ENCODE data around the gene SLC66A2.

Gene SLC66A2

DNA sequence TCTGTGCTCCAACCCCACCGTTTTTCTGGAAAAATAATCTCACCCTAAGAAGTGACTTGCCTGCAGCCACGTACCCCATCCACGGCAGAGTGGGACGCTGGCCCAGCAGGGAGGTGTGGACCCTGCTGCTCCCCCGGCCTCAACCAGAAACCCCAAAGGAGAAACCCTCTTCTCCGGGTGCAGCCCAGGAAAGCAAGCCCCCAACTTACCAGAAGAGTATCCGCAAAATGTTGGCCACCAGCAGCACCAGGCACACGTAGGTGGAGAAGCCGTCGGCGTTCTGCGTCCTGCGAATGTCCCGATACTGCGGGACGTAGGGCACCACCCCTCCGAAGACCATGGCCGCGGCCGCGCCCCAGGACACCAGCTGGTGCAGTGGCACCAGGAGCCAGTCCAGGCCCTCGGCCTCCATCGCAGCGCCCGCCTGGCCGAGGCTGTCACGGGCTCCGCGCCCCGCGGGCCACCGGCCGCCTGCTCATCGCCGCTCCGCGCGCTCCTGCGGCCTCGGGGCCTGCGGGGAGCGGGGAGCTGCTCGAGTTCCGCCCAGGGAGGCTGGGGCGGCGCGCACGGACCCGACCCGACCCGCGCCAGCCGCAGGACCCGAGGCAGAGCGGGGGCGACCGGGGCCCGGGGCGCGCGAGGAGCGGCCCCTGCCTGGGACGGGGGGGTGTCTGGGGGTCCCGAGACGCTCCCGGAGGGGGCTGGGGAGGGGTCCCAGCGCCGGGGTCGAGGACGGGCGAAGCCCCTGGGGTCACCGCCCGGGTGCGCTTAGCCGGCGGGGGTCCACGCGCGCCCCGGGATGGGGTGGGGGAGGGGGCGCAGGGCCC is 725 bp downstream of the SLC66A2 start:
- DNase-seq (ENCODE audit: low spot score) = no peak

DNA sequence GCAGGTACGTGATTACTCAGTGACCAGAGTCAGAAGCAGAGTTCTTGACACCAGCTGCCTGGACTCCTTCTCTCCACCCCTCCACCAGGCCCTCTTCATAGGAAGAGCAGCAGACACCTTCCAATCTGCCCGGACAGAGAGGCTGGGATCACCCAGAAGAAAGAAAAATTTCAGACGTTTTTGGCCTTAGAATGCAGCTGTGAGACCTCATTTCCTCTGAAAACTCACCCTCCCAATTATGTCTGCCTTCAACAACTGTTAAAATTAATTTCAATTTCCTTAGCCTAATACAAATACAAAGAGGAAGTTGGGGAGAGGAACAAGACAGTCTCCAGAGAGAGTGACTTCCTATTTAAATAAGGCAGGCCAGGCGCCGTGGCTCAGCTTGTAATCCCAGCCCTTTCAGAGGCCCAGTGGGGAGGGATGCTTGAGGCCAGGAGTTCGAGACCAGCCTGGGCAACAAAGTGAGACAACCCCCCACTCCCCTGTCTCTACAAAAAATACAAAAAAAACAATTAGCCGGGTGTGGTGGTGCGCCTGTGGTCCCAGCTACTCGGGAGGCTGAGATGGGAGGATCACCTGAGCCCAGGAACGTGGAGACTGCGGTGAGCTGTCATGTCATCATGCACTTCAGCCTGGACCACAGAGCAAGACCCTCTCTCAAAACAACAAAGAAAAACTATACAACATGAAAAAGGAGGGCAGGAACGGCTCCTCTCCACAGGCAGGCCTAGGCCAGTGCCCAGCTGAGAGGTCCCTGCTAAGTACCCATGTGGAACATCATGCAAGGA is 1.6 kb downstream of the SLC66A2 start:
- no peak for DNase-seq (ENCODE audit: low spot score)

DNA sequence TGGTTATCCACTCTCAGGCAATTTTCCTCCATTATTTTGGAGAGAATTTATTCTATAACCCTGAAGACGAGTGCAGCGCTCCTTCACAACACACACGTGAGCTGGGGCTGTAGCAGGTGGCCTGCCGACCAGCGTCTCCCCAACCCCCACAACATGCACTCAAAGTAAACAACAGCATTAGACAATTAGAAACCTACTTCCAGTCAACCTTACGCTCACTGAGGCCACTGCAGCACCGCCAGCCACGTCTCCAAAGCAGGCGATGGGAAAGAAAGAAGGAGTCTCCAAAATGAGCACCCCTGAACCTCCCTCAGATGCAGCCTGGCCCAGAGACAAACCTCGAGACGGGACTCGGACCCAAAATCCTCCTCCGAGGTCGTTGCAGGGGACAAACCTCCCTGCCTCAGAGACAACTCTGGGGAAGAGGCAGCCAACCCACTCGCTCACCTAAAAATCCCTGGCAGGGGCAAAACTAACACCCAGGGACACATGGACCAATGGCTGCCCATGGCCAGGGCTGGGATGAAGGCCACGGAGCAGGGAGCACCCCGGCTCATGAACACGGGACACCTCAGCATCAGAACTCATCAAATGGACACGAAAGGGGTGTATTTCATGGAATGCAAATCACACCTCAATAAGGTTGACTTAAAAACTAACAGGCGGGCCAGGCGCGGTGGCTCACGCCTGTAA is 2.6 kb downstream of the SLC66A2 start:
- DNase-seq (ENCODE audit: low spot score) = no peak

DNA sequence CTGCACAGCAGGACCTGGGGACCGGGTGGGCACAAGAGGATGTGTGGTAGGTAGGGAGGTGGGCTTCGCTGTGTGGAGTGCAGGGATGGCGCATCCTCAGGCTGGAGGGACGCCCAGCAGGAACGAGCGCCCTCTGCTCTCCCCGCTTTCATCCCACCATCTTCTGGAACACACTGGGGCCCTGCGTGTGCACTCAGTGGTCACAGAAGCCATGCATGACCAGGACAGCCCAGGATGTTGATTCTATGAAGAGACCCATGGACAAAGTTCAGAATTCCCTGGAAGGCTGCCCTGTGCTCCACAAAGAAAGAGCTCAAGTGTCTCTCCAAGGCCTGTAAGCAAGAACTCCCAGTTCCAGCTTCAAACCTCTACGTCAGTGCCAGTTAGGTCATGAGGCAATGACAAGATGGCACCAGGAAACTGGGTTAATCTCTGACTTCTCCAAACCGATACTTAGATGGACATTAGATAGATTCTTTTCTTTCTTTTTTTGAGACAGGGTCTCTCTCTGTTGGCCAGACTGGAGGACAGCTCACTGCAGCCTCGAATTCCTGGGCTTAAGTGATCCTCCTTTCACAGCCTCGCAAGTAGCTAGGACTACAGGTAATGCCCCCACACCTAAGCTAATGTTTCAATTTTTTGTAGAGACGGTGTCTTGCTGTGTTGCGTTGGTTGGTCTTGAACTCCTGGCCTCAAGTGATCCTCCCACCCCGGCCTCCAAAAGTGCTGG is 3.4 kb downstream of the SLC66A2 start:
- no peak for DNase-seq (ENCODE audit: low spot score)

DNA sequence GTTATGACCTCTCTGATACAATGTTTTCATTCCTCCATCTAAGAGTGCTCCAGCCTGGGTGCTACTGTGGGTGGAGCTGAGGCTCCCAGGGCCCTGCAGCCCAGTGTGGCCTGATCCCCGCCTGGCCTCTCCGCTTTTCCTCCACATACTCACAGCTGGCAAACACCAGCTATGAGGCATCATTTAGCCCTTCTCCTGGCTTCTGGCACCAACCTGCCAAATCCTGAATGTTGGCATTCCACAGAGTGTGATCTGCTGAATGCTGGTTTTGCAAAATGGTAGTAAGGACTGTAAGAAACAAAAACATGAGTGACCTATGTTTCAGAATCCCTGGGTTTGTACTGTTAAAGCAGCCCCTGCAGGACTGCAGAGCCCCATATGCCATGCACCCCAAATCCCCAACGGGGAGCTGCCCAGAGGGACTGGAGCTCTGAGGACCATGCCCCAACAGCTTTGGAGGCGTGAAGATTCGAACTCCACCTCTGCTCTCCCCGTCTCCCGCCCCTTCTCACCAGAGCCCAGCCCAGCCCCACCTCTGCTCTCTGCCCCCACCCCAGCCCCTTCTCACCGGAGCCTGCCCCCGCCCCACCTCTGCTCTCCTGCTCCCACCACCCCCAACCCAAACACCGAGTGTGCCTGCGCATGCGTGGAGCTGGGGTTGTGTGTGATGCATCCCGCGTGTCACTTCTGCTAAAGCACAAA is 4.2 kb downstream of the SLC66A2 start:
- no peak for DNase-seq (ENCODE audit: low spot score)

DNA sequence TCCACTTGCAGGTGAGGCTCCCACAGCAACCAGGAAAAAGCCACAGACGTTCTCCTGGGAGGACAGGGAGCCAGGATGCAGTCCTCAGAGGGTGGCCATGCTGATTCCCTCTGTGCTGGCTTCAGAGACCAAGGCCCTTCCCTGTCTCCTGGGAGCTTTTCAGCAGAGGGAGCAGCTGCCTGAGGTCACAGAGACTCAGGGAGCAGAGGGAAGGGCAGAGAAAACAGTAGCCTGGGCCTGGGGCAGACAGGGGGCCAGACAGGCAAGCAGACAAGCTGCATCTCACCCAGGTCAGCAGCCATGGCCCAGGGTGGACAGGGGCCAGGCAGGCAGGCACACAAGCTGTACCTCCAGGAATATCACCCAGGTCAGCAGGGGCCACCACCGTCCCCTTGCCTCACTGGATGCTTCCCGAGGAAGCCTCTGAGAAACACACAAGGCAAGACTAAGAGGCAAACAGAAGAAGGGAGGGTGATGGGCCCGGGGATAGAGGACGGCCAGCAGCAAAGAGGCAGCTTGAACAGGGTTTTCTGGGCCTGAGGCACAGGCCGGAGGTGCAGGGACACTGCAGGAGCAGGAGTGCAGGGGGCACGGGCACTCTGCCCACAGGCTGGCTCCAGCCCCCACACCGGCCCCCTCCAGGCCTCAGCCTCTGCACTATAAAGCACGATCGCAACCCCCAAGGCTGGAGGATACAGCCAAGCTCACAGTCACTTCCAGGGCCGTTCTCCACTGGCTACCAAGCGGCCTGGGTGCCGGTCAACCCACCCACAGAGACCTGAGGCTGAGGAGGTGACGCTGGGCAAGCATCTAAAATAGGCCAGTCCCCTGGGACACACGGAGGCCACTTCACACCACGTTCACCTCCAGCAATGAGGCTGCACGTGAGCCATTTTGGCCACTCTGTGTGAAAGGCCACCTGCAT is 6.1 kb downstream of the SLC66A2 start:
- no peak for DNase-seq (ENCODE audit: low spot score)

DNA sequence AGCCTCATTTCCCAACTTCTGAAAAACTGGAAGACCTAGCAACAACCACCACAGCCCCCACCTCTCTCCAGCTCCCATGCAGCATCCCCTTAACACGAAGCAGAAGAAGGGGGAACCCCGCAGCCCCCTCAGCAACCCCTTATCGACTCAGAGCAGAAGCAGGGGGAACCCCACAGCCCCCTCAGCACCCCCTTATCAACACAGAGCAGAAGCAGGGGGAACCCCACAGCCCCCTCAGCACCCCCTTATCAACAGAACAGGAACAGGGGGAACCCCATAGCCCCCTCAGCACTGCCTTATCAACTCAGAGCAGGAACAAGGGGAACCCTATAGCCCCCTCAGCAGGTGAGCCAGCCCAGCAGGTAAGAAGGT is 6.7 kb downstream of the SLC66A2 start:
- no peak for DNase-seq (ENCODE audit: low spot score)

DNA sequence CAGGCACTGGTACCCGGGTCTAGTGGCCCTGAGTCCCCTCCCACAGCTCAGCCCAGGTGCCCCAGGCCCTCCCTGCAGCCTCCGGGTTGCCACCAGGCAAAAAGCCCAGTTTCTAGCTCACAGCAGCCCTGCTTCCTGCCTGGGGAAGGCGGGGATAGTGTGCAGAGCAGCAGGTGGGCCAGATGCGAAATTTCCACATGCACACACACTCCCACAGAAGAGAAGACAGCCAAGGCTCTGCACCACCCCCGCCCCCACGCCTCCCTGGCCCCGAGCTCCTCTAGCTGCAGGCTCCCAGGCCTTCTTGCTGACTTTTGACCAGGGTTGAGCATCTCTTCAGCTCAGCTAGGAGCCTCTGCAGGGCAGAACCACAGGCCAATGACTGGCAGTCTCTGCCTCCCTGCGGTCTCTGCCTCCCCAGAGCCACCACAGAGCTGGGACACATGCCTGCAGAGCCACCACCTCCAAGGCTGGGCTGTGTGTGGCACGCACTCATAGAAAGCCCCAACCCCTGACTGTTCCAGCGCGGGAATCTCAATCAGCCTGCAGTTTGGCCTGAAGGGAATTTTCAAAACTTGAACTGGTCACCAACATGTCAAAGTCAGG is 7.2 kb downstream of the SLC66A2 start:
- DNase-seq (ENCODE audit: low spot score) = no peak

DNA sequence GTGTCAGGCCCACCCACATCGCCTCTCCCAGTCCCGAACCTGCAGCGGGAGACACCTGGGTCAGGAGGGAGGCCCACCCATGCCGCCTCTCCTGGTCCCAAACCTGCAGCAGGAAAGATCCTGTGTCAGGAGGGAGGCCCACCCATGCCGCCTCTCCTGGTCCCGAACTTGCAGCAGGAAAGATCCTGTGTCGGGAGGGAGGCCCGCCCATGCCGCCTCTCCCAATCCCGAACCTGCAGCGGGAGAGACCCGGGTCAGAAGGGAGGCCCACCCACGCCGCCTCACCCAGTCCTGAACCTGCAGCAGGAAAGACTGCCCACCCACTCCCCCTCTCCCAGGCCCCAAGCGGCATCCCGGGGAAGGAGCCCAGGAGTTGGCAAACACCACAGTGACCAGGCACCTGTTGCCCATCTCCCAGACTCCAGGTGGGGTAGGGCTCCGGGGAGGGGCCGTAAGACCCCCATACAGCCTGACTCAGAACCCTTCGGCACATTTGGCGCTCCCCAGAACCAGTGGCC is 7.8 kb downstream of the SLC66A2 start:
- no peak for DNase-seq (ENCODE audit: low spot score)

DNA sequence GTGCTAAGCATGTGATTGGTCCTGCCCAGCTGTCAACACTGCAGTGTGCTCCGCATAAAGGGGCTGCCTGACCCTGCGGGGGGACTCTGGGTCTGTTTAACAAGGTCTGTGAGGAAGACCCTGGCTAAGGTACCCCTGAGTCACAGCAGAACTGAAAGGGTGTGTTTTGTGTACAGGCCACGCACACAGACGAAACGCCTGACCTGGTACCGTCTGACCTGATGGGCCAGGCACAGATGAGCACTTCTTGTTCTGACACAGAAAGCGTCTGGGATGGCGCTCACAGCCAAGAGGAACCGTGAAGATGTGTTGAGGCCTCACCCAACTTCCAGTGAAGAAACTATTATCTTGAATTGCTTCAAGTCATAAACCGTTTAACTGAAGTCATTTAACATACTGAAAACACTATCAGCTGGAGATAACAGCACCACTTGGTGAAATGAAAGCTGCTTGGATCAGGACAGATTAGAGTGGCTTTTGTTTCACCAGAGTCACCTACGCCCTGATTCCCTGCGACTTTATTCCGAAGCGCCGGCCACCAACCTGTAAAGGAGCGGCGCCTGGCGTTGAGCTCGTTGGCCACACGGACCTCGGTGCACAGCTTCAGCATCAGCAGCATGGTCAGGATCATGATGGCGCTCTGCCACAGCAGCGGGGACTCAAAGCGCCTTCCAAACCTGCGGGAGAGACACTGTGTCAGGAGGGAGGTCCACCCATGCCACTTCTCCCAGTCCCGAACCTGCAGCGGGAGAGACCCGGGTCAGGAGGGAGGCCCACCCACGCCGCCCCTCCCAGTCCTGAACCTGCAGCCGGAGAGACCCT is 8.5 kb downstream of the SLC66A2 start:
- DNase-seq (ENCODE audit: low spot score) = no peak

DNA sequence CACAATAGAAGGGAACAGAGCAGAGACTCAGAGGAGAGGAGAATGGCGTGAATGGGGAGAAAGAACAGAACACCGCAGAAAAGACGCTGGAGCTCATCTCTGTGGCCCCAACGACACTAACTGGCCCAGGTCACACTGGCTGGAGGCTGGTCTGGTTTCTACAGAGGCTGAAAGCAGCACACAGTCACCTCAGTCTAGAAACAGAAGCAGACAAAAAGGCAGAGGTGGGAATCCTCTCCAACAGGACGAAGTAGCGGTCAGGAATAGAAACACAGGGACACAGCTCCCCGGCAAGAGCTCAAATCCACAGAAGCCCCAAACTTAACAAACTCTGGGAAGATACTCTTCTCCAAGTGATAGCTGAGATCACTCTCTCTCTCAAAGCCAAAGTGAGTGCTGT is 9.2 kb downstream of the SLC66A2 start:
- DNase-seq (ENCODE audit: low spot score) = no peak

DNA sequence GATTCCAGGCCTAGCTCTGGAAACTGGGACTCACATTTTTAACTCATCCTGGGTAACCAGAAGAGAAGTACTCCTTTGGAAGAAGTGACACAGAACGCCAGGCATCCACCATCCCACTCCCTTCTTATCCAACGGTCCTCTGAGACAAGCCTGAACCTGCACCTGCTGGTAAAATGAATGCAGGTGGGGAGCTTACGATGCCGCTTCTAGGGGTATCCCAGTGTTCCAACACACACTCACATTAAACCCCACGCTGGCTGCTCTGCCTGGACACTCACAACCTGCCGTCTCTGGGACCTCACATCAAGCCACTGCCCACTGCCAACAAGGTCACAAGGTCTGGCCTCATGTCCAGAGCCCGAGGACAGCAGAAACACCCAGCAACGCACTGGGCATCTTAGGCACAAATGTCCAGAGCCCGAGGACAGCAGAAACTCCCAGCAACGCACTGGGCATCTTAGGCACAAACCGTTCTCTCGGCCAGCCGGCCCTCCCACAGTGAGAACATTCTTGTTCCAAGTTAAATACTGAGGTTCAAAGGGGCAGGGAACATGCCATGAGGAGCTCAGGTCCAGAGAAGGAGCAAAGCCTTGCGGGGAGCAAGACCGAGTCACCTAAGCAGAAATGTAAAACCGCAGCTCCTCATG is 9.9 kb downstream of the SLC66A2 start:
- DNase-seq (ENCODE audit: low spot score) = no peak

DNA sequence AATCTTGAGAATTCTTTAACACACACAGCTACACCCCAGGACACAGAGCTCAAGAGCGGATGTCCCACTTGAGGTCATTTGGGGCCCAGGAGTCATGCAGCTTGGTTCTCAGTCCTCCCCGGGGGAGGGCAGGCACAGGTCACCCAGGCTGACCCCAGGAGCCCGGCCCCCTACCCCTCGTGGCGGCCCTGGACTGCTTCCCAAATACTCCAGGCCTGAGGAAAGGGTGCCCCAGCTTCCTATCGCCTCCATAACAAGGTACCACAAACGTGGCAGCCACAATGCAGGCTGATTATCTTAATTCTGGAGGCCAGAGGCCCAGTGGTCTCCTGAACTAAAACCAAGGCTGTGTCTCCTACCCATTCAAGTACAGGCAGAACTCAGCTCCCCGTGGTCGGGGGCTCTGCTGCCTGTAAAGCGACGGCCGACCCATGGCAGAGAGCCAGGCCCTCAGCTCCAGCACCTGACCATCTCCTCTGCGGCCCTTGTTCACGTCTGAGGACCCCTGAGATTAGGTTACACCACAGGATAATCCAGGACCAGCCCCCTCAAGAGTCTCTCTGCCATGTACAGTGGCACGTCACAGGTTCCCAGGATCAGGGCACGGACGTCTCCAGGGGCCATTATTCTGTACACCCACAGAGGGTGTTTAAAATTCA is 10.5 kb downstream of the SLC66A2 start:
- DNase-seq (ENCODE audit: low spot score) = no peak

DNA sequence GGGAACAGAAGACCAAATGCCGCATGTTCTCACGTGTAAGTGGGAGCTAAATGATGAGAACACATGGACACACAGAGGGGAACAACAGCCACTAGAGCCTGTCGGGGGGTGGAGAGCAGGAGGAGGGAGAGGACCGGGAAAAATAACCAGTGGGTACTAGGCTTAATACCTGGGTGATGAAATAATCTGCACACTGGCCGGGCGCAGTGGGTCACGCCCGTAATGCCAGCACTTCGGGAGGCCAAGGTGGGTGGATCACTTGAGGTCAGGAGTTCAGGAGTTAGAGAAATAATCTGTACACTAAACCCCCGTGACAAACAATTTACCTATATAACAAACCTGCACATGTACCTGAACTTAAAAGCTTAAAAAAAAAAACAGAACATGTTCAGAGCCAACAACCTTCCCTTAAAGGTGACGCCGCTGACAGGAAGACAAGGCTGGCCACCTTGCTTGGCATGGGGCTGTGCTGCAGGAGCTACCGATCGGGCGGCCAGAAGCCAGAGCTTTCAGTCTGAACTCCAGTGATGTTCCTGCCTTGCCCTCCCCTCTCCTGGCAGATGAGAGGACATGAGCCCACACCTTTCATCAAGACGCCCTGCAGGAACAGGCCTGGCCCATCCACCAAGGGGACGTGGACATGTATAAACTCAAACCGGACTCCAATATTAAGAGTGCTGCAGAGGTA is 11.2 kb downstream of the SLC66A2 start:
- DNase-seq (ENCODE audit: low spot score) = no peak

DNA sequence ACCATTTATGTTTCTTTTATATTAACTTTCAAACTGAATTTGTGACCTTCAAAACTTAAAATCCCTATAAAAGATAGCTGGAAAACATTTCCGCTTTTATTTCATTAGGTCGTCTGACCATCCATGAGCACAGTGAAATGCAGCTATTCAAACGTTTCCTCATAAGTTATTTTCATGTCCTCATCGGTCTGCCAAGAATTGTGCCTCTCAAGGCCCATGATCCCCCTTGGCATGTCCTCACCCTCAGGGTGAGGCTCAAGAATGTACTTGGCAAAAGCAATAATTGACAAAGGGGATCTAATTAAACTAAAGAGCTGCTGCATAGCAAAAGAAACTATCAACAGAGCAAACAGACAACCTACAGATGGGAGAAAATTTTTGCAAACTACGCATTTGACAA is 12.4 kb downstream of the SLC66A2 start:
- DNase-seq (ENCODE audit: low spot score) = no peak

DNA sequence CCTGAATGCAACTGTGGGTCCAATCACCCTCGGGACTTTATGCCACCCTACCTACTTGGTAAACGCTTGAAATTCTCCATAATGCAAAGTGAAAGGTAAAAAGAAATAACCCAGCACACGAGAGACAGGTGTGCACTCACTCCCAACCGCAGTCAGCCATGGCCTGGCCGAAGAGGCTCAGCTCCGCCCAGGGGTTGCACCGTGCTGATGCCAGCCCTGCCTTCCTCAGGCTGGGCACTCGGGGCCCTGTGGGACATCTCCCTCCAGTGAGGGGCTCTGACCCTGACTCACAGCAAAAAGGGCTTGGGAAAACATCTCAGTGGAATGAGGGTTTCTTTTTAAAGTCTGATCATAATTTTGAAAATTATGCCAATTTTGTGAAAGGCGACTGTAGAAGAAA is 13.3 kb downstream of the SLC66A2 start:
- DNase-seq (ENCODE audit: low spot score) = no peak

Measured in HuH-7 (cell line).